GM18868 (cell line): ENCODE data around the gene TXNRD2.

Experiments
- ATAC-seq: cut with Tn5 transposase; IDR thresholded peaks from one replicate; pipeline ENCODE4 v1.9.1; 2021; ENCODE audit warnings: mild to moderate bottlenecking, moderate library complexity; ENCODE audit not compliant: unreplicated experiment

Gene TXNRD2

DNA sequence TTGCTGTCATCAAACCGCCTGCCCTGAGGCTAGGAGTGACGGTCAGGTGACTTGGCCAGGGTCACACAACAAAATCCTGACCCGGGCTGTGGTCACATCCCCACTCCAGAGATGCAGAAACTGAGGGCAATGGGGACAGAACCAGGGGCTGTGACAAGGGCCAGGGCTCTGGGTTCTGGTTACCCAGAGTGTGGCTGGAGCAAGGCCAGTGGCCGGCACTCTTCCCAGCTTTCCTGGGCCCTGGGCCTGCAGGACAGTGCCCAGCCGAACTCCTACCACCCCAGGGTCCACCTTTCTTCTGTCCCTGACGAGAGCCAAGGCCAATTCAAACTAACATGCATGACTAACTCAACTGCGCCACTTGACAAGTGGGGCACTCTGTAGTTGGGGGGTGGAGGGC is 39.1 kb upstream of the TXNRD2 start:
- ATAC-seq, result no peak

- no peak for ATAC-seq
Observed at GRCh38 chr22:19979712-19980493, 38.3 kb upstream of the TXNRD2 start.

DNA sequence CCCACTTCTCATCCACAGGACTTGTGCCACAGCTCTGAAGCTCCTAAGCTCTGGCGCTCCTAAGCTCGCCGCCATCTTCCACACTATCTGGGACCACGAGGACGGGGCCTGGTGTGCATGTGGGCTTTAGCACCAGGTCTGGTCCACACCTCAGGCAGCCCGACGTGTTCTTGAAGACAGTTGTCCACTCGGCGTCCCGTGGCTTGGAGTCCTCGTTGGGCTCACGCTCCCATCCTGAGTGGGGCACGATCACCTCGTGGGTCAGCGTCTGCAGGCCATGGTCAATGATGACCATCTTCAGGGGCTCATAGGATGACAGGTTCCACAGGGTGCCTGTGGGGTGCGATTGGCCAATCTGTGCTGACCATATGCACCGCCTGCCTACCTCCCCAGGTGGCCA is 37.1 kb upstream of the TXNRD2 start:
- ATAC-seq, result no peak

DNA sequence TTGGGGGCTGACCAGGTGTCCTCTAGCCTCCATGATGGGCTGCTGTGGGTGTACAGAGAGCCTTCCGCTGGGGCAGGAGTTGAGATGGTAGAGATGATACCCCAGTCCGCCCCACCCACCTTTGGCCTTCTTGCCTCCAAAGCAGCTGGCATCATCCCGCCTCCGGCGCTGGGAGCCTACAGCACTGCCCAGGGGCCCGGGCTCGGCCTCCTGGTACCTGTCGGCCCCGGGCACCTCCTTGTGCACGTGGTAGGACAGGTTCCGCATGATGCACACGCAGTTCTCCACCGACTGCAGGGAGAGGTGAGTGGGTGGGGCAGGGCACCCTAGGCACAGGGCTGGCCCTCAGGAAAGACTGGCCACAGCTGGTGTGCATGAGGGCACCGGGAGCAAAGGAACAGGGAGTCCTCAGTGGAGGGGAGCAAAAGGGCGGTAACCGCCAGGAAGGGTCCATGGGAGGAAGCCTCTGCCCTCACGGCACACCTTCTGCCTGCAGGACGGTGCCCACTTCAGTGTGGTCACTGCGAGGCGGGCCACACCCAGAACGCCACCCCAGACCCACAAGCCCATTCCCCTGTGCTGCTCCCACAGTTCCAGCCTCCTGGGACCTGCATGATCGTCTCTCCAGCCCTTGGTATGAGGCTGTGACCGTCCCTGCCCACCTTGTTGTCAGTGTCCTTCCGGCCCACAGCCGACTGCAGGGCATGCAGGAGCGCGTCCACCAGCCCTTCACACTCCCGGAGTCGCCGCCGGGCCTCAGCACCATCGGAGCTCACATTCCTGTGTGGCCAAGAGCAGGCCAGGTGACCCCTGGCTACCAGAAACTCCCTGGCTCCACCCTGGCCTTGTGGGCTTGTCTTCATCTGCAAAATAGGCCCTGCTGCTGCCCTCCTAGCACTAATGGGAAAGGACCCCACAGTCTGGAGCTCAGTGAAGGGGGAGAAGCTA is 36.0 kb upstream of the TXNRD2 start:
- ATAC-seq, result no peak

DNA sequence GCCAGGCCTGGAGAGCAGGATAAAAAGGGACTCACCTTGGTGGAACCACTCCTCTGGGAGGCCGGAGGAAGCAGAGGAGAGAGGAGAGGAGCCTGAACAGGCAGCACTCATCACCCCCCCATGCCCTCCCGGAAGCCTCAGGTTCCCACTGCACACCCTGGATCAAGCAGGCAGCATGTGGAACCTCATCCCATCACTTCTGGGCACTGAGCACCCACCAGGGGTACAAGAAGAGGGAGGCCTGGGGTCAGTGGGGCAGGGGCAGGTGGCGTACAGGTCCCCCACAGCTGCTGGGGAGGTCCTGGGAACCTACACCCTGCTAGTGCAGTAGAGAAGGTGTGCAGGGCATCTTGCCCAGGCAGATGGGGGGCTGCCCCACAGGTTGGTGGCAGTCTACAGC is 35.1 kb upstream of the TXNRD2 start:
- ATAC-seq, result no peak

- ATAC-seq, result no peak
Observed at GRCh38 chr22:19975707-19976035, 34.1 kb upstream of the TXNRD2 start.

GRCh38 chr22:19974935-19975706 is 33.5 kb upstream of the TXNRD2 start:
- ATAC-seq, result no peak

GRCh38 chr22:19974268-19974861 is 32.7 kb upstream of the TXNRD2 start:
- ATAC-seq, result no peak

- ATAC-seq, result no peak
Observed at GRCh38 chr22:19973551-19974267, 32.1 kb upstream of the TXNRD2 start.

DNA sequence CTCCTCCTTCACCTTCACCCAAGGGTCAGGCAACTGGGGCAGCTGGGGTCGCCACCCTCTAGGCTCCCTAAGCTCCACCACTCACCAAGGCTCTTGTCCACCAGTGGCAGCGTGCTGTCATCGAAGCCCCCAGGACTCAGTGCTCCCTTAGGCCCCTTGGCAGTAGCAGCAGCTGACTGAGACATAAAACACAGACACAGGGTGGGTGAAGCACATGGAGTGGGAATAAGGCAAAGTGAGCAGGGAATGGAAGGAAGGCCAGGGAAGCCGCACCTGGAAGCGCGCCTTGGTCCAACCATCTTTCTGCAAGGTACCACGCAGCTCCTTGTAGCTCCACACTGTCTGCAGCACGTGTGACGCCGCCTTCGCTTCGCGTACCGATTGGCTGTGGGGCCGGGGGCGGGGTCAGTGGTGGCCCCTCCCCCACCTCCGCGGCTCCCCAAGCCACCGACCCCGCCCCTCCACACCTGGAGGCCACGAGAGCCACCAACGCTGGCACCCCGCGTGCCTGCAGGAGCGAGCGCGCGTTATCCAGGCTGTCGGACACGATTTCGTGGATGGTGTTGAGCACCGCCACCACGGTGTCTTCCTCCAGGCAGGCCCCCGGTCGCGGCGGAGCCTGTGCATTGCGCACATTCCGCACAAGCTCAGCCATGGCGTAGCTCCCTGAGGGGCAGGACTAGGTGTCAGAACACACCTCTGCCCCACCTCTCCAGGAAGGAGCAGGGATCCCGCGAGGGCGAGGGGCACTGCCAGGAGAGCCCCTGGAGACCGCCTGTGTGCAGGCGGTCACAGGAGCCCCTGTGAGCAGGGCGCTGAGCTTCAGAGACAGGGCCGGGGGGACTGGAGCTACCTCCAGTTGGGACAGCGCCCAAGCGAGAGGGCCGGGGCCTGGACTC is 31.3 kb upstream of the TXNRD2 start:
- no peak for ATAC-seq

- ATAC-seq, result no peak
Observed at GRCh38 chr22:19972251-19972650, 30.6 kb upstream of the TXNRD2 start.

DNA sequence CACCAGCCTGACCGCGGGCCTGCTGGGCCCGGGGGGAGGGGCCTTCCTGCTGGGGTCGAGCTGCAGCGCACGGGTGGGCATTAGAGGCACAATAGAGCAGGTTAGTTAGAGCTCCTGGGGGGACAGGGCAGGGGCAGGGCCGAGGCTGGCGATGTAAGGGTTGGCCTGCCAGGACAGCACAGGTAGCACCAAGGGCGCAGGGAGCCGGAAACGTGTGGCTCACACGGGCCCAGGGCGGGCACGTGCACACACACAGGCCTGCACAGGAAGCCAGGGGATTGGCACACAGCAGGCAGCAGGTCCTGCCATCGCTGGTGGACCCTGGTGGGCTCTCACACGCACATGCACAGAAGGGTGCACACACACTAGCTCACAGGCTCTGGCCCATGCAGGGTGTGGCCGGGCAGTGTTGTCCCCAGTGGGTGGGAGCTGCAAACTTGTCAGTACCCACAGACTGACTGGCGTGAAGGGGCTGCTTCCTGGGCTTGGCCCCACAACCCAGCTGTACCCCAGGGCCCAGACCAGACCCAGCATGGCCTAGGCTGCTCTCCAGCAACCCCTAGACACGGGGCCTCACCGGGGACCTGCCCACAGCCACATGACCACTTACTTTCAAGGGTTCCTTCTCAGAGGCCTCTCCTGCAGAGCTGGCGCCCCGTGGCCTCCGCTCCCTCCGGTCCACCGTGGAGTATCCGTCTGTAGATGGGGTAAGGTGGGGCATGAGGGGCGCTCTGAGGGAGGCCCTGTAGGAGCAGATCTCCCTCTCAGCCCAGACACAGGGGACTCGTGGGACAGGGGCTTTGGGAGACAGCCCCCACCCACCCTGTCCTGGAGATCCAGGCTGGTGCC is 29.9 kb upstream of the TXNRD2 start:
- ATAC-seq, result no peak

DNA sequence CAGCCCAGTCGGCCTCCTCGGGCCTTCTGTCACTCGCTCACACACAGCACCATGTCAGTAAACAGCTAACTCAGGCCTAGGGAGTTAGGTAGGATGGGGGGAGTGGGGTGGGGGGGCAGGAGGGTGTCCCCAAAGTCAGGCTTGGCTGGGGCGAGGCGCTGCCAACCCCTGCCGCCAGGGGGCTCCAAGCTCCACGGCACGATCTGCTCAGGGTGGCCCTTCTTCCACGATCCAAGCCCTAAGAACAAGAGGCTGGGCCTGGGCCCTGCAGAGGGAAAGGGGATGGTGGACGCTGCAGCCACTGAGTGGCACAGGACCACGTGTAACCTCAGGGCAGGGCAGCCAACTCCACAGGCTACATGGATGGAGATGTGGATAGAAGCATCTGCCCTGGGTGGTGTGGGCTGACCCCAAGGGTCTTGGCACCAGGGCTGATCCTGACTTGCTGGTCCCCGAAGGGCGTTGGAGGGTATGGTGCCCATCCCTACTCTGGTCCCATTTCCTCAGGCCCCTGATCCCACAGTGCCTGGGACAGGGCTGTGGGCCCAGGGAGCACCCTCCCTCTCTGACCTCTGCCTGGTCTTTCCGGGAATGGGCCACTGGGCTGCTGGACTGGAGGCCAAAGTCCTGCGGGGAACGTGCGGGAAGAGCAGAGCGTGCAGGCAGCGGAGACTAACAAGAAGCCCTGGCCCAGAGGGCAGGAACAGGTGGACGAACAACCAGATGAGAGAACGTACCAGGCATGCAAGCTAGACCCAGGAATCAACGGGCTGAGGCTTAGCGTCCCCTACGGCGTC is 29.1 kb upstream of the TXNRD2 start:
- ATAC-seq, result no peak

GRCh38 chr22:19970031-19970478 is 28.4 kb upstream of the TXNRD2 start:
- ATAC-seq, result no peak

DNA sequence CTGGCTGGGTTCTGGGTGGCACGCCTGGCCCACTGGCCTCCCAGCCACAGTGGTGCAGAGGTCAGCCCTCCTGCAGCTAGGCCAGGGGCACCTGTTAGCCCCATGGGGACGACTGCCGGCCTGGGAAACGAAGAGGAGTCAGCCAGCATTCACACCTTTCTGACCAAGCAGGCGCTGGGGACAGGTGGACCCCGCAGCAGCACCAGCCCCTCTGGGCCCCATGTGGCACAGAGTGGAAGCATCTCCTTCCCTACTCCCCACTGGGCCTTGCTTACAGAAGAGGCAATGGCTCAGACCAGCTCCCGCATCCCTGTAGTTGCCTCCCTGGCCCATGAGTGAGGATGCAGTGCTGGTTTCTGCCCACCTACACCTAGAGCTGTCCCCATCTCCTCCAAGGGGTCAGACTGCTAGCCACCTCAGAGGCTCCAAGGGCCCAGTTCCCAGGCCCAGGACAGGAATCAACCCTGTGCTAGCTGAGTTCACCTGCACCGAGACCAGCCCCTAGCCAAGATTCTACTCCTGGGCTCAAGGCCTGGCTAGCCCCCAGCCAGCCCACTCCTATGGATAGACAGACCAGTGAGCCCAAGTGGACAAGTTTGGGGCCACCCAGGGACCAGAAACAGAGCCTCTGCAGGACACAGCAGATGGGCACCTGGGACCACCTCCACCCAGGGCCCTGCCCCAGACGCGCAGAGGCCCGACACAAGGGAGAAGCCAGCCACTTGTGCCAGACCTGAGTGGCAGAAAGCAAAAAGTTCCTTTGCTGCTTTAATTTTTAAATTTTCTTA is 27.7 kb upstream of the TXNRD2 start:
- ATAC-seq, result no peak

GRCh38 chr22:19968450-19968891 is 26.9 kb upstream of the TXNRD2 start:
- ATAC-seq, result no peak
